HL-60/S4 treated with phorbol 12-myristate 13-acetate at 8.2 ng/mL for 4 days and 3 days (cell line): ENCODE measurements around the gene AFDN.

Experiments
- in situ Hi-C: fragments of 300-500 bp; cut with MboI; formaldehyde crosslinking; loops from 2 replicates; pipeline ENCODE4 v1.15.0; 2022; ENCODE audit warnings: low sequenced_read_pairs

The AFDN gene

GRCh38 chr6:168015482-168016175, 188.9 kb downstream of the AFDN start:
- in situ Hi-C loops = no loop called here

DNA sequence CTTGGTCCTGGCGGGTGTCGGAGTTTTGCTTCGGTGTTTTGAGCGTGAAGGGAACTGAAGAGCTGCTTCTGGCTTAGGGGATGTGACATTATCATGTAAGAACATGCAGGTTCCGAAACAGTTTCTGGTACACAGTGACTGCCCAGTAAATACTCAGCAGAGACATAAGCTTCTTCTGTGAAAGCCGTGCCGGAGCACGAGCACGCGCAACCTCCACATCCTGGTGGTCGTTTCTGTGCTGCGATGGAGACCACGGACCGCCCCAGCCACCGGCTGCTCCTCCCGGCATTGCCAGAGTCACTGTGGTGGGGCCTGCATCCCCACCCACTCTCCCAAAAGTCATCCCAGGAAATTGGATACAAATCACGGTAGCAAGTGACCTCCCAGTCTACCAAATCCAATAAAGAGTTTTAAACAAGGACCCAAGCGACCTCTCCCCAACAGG, 189.5 kb downstream of the AFDN start:
- in situ Hi-C loops = no loop called here

GRCh38 chr6:168016721-168017525, 190.2 kb downstream of the AFDN start:
- in situ Hi-C loops = no loop called here

DNA sequence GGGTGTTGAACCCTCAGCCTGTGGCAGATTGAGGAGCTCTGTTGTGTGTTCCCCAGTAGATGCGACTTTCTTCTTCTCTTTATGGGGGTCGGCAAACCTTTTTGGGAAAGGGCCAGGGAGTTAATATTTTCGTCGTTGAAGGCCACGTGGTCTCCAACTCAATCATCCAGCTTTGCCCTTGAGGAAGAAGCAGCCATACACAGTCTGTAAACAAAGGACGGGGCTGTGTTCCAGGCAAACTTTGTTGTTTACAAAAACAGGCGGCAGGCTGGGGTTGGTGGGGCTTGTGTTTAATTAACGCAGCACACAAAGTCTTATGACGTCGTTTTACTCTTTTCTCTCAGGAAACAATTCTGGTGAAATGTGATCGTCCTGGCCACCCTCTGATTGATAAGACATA, 190.9 kb downstream of the AFDN start:
- in situ Hi-C loops = no loop called here

GRCh38 chr6:168018664-168019063, 192.0 kb downstream of the AFDN start:
- in situ Hi-C loops = no loop called here

DNA sequence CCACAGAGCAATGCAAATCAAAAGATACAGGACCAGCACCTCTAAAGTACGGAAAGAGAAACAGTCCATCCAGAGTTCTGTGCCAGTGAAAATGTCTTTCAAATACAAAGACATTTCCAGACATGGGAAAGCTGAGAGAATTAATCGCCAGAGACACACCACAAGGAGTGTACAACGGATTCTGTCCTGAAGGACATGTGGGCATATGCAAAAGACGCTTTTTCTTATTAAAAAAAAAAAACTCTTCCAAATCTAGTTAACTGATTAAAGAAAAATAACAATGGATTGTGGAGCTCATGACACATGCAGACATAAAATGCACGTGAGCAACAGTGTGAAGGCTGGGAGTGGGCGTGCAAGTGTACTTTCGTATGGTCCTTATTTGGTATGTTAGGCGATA, 193.5 kb downstream of the AFDN start:
- in situ Hi-C loops = no loop called here

DNA sequence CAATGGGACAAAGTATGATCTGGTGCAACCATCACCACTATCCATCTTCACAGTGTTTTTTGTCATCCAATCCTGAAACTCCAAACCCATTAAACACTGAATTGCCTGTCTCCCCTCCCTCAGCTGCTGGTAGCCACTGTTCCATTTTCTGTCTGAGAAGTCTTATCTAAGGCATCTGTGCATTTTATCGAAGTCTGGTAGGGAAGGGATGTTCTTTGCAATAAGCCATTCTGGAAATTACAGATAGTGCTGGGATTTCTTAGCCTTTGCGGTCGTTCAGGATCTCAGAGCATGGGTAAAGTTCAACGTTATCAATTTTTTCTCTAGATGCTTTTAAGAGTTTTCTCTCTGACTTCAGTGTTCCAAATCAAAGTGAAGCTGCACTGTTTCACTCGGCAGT, 194.9 kb downstream of the AFDN start:
- in situ Hi-C loops = no loop called here
